DMS 273 treated with DMSO at 0.1 percent for 48 hours (cell line): ENCODE measurements around the gene PLXNA1.

Experiments
- DNase-seq: peaks from one replicate; lab custom pipeline; 2025; lab: John Stamatoyannopoulos, UW

Gene PLXNA1

DNA sequence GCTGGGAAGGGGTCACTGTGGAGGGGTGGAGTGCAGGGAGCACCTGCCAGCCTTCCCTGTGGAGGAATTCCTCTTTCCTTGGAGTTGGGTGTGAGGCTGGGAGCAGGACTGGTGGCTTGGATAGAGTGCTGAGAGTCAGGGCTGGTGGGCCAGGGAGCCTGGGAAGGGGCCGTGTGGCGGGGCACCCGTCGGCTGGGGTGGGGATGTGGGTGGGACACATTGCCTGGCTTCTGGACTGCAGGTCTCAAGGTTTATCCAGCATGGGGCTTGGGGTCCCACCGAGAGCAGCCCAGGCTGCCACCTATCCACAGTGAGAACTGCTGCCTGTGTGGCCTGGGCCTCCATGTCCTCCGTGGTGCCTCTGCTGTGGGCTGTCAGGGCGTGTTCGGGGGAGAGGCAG is 4.7 kb downstream of the PLXNA1 start:
- no peak for DNase-seq

DNA sequence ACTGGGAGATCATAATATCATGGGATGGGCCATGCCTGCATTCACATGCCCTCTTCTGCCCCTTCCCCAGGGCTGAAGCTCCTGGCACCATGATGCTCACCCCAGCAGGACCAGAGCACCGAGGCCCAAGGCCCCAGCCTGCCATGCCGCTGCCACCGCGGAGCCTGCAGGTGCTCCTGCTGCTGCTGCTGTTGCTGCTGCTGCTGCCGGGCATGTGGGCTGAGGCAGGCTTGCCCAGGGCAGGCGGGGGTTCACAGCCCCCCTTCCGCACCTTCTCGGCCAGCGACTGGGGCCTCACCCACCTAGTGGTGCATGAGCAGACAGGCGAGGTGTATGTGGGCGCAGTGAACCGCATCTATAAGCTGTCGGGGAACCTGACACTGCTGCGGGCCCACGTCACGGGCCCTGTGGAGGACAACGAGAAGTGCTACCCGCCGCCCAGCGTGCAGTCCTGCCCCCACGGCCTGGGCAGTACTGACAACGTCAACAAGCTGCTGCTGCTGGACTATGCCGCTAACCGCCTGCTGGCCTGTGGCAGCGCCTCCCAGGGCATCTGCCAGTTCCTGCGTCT is 5.6 kb downstream of the PLXNA1 start:
- no peak for DNase-seq

DNA sequence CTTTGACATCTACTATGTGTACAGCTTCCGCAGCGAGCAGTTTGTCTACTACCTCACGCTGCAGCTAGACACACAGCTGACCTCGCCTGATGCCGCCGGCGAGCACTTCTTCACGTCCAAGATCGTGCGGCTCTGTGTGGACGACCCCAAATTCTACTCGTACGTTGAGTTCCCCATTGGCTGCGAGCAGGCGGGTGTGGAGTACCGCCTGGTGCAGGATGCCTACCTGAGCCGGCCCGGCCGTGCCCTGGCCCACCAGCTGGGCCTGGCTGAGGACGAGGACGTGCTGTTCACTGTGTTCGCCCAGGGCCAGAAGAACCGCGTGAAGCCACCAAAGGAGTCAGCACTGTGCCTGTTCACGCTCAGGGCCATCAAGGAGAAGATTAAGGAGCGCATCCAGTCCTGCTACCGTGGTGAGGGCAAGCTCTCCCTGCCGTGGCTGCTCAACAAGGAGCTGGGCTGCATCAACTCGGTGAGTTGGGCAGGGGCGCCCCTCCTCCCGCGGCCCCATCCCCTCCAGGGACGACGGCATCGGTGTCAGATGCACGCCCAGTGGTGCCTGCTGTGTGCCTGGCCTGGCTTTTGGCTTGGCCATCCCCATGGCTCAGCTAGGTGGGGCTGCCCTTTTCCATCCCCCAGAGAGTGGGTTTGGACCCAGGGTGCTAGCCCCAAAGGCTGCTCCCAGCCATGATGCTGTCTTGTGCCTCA is 6.6 kb downstream of the PLXNA1 start:
- DNase-seq = no peak

DNA sequence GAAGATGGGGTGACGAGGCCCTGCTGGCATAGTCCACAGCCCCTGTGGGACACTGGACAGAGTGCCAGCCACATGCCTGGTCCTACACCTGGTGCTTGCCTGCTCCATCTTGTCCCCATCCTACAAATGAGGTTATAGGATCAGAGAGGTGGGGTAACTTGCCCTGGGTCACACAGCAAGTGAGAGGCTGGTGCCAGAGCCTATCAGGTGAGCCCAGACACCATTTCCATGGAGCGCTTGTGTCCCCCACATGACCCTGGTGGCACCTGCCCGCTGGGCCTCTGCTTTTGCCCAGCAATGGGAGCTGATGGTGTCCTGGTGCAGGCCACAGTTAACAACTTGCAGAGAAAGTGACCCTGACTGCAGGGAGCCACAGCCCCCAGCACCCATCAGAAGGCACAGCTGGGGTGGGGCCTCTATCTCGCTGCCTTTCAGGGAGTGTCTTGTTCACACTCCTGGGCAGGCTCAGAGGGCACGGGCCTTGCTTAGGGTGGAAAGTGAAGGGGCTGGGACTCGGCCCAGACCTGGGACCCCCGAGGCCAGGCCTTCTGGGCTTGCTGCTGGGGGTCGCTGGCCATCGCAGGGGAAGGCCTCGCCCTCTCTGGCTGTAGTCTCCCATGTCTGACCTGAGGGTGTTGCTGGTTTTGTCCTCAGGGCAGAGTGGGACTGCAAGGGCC is 7.2 kb downstream of the PLXNA1 start:
- no peak for DNase-seq

DNA sequence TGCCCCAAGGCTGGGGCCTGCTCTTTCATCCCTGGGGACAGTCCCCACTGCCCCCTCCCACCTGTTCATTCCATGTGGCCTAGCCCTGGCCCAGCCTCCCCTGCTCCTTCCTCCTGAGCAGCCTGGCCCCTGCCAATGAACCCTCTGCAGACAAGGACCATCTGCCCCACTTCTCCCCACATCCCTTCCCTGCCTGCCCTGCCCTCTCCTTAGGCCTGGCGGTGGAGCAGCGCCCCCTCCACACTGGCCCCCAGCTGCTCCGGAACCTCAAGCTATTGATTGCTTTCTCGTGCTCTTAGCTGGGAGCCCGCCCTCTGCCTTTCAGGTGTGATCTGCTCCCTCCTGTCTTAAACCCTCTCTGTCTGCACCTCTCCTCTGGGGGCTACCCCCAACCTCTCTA is 8.0 kb downstream of the PLXNA1 start:
- DNase-seq = peak; percentile 82

DNA sequence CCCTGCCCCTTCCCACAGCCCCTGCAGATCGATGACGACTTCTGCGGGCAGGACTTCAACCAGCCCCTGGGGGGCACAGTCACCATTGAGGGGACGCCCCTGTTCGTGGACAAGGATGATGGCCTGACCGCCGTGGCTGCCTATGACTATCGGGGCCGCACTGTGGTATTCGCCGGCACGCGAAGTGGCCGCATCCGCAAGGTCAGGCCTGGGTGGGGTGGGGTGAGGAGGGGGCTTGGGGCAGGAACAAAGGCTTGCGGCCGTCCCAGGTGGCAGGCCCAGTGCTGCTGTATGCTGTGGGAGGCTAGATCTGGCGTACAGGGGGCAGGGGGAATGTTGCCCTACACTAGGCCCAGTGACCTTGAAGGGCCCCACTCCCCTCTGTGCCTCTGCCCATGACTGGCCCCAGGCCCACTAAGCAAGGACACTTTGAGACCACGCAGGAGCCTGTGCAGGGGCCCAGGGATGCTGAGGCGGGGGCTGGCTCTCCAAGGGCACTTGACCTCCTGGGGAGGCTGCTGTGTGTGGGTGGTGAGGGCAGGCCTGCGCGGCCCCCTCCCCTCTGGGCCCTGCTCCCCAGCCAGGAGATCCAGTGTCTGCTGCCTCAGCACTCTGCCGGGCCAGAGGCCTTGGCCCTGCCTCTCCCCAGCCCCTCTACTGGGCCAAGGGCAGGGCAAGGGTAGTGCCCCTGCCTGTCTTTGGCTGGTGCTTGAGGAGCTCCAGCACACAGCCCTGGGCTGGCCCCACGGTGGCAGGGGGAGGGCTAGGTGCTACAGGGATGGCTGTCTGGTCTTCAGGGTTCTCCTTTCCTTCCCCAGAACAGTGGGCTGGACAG is 8.7 kb downstream of the PLXNA1 start:
- no peak for DNase-seq

DNA sequence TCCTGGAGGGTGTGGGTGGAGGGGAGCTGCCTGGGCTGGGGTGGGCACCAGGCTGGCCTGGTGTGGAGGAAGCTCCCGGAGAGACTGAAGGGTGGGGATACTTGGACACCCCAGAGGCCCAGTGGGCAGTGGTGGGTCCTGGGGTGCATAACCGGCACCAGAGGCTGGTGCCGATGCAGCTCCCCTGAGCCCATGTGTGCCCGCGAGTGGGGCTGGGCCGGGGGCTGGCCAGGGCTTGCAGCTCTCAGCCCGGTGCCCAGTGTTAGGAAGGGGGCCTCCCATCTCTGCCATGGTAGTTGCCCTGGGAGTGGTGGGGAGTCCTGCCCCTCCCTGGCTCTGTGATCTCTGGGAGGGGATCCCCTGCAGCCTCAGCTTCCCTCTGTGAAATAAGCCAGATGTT is 9.3 kb downstream of the PLXNA1 start:
- DNase-seq = no peak

DNA sequence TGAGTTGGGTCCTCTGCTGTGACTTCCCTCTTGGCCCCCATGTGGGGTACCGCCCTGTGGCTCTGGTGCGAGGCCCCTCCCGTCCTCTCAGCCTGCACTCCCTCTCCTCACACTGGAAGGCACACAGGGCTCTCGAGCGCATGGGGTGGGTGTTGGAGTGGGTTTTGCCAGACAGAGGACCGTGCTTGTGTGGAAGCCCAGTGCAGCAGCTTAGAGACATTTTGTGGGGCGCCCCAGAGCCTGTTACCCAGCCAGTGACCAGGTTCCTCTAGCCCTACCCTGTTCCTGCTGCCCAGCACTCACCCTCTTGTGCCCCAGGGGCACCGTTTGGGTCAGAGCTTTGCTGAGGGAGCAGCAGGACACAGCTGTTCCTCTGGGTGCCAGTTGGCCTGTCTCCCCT is 9.9 kb downstream of the PLXNA1 start:
- DNase-seq = no peak

DNA sequence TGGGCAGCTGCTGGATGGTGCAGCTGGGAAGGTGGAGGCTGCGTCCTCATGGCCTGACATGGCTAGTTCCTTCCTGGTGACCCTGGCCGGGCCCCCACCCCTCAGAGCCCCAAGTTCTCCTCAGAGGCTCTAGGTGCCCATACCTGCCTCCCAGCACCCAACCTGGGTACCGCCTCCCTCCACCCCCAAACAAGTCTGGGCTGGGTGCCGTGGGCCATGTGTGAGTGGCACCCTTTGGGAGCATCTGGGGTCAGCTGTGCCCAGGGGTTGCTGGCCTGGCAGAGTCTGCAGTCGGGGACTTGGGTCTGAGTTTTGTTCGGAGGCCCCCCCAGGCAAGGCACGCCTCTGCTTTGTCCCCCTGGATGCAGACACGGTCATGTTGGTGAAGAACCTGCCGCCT is 10.5 kb downstream of the PLXNA1 start:
- DNase-seq = no peak

DNA sequence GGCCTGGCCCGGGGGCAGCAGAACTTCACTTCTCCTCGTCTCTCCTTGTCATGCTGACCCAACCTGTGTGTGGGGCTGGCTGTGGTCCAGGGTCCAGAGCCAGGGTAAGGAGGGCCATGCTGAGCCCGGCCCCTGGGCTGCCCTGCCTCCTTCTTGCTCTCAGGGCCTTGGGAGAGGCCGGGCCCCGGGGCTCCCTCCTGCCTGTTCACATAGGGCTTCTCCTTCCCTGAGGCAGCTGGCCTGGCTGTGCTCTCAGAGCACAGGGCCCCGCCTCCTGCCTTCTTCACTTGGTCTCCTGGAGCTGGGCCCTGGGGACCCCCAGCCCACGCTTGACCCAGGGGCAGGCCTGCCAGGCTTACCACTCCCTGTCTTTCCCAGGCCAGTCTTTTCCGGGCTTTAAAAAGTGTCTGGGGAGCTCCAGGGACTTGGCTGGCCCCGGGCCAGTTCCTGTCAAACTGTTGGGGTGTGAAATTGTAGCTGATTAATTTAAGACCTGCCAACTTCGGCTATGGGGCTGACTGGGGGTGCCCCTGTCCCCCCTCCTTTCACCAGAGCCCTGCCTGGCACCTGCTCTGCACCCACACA is 11.8 kb downstream of the PLXNA1 start:
- no peak for DNase-seq

DNA sequence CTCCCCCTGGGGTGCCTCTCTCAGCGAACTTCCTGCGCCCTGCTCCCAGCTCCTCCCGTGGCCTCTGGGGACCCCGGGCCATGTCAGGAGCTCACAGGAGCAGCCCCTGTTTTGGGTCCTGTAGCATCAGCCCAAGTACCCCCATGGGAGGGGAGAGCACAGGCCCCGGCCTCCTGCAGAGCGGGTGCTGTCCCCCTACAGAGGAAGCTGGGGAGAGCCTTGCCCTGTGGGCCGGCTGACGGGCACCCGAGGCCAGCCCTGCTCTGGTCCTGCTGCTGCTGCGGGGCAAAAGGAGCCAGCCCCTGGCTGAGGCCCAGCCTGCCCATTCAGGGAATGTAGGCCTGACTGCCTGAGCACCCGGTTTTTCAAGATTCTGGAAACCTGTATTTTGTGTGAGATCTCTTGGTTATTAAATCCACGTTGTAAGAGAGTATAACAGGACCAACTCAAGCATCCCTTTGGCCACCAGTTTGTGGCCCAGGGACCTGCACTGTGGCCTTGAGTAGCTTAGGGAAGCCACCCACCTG is 12.4 kb downstream of the PLXNA1 start:
- no peak for DNase-seq

DNA sequence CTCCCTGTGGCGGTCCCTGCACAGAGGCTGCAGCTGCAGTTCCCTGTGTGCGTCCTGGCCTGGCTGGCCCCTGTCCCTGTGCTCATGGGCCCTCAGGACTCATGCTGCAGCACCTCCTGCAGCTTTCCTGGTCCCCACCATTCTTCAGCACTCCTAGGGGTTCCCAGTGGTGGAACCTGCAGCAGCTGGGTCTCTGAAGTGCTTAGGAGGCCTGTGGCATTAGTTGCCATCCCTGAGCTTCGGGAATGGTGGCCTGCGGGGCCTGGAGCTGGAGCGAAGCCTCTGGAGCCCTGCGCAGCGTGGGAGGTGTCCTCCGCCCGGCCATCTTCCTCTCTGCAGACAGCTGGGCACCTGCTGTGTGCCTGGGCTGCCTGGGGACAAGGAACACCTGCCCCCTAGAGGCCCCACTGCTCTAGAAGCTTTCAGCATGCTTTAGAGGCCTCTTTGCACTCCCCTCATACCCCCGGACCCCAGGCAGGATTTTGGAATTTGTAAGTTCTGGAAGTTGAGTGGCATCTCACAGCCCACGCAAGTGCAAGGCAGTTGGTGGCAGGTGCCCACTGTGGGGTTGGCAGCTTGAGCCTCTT is 13.1 kb downstream of the PLXNA1 start:
- DNase-seq = no peak

DNA sequence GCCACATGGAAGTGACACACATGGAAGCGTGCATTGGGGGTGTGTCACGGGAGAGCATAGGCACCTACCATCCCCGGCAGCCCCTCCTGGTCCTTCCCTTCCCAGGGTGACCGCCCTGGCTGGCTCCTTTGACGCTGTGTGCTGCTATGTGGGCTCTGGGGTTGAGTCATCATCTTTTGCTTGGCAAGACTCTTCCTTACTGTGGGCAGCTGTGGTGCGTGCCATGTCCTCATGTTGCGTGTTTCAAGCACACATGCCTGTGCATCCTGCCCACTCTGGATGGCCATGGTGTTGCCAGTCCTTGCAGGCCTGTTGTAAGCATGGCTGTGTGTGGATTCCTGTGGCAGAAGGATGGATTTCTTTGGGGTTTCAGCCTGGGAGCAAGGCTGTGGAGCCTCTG is 14.0 kb downstream of the PLXNA1 start:
- DNase-seq = no peak

DNA sequence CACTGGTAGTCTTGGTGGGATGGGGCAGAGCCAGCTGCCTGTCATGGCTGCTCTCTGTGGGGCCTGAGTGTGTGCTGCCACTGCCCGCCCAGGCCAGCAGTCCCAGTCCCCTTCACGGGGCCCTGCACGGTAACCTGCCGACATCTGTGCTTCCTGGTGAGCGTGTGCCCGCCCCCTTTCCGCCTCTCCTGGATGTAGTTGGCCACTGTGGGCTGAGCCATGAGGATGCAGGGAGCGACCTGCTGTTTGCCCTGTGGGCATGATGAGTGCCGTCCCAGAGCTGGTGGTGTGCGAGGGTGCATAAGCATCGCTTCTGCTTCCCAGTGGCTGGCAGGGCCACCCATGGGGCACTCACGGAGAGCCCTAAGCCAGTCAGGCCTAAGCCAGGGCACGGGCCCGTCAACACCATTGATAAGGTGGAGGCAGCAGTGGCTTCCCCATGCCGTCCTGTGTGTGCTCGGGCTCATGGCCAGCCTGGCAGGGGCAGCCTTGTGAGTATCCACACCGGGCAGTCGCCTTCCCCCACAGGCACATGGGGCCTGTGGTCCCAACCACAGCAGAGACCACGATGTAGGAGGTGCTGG is 14.6 kb downstream of the PLXNA1 start:
- DNase-seq = no peak

DNA sequence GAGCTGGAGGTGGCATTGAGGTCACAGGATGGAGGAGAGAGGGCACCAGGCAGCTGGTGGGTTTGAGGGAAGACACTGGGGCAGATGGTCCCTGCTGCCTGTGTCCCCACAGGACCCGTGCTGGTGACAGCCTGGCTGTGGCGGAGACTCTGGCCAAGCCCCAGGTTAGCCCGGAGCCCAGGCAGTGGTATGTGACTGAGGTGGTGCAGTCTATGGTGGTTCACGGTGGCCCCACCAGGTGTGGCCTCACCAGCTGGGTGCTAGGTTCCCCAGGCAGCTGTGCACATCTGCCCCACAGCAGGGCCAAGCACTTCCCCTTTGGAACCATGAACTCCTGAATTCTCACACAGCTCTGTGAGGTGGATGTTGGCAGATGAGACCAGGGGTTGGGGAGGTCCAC is 15.4 kb downstream of the PLXNA1 start:
- DNase-seq = no peak

DNA sequence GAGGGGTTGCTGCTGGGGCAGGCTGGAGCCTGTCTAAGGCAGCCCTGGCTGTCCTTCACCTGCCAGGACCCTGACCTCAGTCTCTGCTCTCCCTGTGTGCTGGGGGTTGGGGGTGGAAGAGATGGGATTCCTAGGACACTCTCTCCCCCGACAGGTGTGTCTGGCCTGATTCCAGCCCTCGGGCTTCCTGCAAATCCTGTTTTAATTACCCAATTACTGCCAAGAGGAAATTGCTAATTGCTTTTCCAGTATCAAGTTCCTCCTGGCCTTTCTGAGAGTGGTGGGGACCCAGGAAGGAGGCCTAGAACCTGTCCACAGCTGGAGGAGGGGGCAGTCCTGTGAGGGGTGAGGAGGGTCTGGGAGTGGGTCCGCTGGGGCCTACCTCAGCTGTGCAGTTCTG is 15.8 kb downstream of the PLXNA1 start:
- no peak for DNase-seq

DNA sequence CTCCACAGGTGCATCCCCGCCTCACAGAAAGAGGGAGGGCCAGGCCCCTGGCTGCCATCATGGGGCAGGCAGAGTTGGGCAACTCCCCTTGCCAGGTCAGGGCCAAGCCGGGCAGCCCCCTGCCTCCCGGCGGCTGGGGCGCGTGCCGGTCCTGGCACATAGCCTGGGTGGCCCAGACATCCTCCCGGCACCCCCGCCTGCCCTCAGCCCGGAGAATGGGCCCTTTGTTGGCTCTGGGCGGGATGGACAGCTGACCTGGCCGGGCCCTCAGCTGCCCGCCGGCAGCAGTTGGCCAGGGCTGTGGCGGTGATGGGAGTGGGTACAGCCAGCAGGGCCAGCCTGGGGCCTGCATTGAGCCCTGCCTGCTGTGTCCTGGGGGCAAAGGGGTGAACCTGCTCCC is 16.5 kb downstream of the PLXNA1 start:
- DNase-seq = no peak

DNA sequence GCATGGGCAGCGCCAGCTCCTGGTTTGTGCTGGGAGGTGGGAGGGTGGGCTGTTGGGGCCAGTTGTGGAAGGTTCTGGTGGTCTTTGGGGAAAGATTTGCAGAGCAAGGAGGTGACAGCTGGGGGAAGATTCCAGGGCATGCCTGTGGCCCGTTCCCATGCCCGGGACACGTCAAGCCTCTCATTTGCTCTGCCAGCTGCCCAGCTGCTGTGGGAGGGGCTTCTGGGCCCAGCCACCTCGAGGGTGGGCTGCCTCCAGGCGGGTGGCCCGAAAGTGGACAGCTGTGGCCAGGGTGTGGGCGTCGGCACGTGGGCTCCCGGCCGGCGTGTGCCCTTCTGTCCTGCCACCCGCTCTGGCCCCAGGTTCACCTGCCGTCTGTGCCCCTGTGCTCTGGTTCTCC is 17.2 kb downstream of the PLXNA1 start:
- DNase-seq = peak; percentile 58

DNA sequence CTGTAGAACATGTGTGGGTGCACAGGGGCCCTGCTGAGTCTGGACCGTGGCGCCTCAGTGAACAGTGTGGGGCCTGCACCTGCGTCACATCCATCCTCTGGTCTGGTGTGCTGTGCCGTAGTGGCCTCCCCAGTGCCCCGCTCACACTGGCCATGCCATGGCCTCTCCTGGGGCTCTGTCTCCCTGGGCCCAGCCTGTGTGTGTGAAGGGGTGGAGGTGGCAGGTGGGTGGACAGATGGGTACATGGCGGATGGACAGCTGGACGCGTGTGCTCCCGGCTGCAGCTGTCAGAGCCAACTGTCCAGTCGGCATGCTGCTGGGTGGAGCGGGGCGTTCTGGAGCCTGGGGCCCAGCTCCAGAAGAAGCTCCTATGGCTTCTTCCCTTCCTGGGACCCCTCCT is 17.8 kb downstream of the PLXNA1 start:
- DNase-seq = no peak

DNA sequence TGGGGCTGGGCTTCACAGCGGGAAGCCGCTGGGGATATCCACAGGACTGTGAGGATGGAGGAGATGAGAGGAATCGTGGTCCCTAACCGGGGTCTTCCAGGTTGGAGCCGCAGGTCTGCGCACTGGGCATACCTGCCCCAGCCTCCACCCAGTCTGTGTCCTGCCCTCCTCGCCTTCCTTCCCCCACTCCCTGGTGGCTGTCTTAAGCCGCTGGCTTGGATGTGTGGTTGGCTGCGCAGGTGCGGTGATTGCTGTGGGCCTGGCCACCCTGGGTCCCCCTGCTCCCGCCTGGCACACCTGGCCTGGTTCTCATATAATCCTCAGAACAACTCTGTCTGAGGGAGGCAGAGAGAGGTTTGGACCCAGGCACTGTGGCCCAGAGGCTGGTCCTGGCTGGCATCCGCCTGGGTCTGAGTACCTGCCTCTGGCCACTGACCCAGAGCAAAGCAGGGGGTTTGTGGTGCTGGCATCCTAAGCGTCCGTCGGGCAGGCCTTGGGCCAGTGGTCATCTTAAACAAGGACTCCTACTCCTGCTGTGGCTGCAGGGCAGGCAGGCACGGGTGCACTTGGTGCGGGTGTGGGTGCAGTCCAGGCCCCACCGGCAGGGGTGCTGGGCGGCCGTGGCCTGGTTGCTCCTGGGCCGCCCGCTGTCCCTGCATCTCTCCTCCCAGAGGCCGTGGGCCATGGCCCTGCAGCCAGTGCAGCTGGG is 18.7 kb downstream of the PLXNA1 start:
- DNase-seq = no peak
